HCT116 (cell line): ENCODE results near the gene BAD.

Experiments used
- CTCF ChIP-seq, 3 experiments: fragments of 200-600 bp in 1 of 3; sonication (generic) in 1 of 3; IDR thresholded peaks in 2 of 3; conservative IDR thresholded peaks in 1 of 3; 2 replicates each; pipeline ENCODE4 v1.5.1; 2012 to 2017; ENCODE audit warnings: low read depth in 2 of 3, low read length in 2 of 3, antibody characterized with exemption in 1 of 3, borderline replicate concordance in 1 of 3, control low read depth in 1 of 3, mild to moderate bottlenecking in 1 of 3, mixed read lengths in 1 of 3, mixed run types in 1 of 3, moderate library complexity in 1 of 3; ENCODE audit not compliant: insufficient read depth in 1 of 3
- EGR1 ChIP-seq: IDR thresholded peaks from 2 replicates; pipeline ENCODE4 v1.6.1; 2012; ENCODE audit warnings: low read depth
- EZH2 ChIP-seq: fragments of 200-600 bp; sonication (generic); IDR thresholded peaks from 2 replicates; pipeline ENCODE4 v1.6.1; 2017; ENCODE audit warnings: antibody characterized with exemption, mixed run types
- EZH2phosphoT487 ChIP-seq: fragments of 200-600 bp; IDR thresholded peaks from 2 replicates; pipeline ENCODE4 v1.6.1; 2018; ENCODE audit warnings: antibody characterized with exemption, borderline replicate concordance
- RAD21 ChIP-seq: IDR thresholded peaks from 2 replicates; pipeline ENCODE4 v1.6.1; 2012; ENCODE audit warnings: low read depth, mild to moderate bottlenecking
- SP1 ChIP-seq: IDR thresholded peaks from 2 replicates; pipeline ENCODE4 v1.6.1; 2012; ENCODE audit warnings: low read depth
- YY1 ChIP-seq: IDR thresholded peaks from 2 replicates; pipeline ENCODE4 v1.6.1; 2011; ENCODE audit warnings: low read length, low read depth, moderate library complexity, mild to moderate bottlenecking; ENCODE audit not compliant: insufficient replicate concordance; ENCODE audit errors: extremely low read depth

DNA sequence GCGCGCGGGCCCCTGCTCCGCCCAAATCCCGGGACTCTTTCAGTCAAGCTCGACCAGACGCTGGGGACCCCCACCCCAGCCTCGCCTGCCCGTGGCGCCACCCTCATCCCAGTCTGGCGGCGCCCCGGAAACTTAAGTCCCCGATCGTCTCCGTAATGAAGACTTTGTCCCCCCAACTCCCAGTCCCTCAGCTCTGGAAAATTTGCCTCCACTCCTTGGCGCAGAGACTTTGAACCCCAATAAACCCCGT, 32.8 kb downstream of the BAD start:
- TF ChIP-seq CTCF (IDR thresholded peaks at IDR 0.05 in 2 of 3, conservative IDR thresholded peaks at IDR 0.05 in 1 of 3; ENCODE audit: borderline replicate concordance in 1 of 3, insufficient read depth in 1 of 3, low read depth in 2 of 3, low read length in 2 of 3) (no peak), EZH2 (no peak), EGR1 (no peak), YY1 (no peak), EZH2phosphoT487 (no peak), SP1 (no peak), RAD21 (no peak)
